GM13977 (cell line): Measurements from ENCODE around the gene ZNF559.

Source experiments
- DNase-seq: peaks from one replicate; pipeline ENCODE4 v3.0.0; 2012; ENCODE audit warnings: low spot score
- CTCF ChIP-seq: IDR thresholded peaks from 2 replicates; pipeline ENCODE4 v1.5.1; 2012; ENCODE audit warnings: mild to moderate bottlenecking, control low read depth; ENCODE audit not compliant: insufficient read depth; ENCODE audit errors: extremely low read depth, missing control alignments
- in situ Hi-C: fragments of 300-500 bp; cut with MboI; formaldehyde crosslinking; loops from one replicate; pipeline ENCODE4 v1.12.0; 2022; ENCODE audit warnings: low sequenced_read_pairs, low pct_unique_long_range_greater_than_20kb, mixed read lengths, inconsistent platforms; ENCODE audit not compliant: unreplicated experiment

Gene ZNF559

DNA sequence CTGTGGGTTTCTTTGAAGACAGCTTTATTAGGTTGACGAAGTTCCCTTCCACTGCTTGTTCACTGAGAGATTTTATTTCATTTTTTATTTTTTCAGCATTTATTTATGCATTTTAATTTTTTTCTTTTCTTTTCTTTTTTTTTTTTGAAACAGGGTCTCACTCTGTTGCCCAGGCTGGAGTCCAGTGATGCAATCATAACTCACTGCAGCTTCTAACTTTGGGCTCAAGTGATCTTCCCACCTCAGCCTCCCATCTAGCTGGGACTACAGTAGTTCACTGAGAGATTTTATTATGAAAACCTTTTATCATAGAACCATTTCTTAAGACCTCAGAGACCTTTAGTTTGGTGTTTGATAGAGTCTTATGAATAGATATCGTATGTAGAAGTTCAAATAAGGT is 28.5 kb downstream of the ZNF559 start:
- no peak for TF ChIP-seq CTCF
- DNase-seq, result no peak
- in situ Hi-C loops, result no loop called here

DNA sequence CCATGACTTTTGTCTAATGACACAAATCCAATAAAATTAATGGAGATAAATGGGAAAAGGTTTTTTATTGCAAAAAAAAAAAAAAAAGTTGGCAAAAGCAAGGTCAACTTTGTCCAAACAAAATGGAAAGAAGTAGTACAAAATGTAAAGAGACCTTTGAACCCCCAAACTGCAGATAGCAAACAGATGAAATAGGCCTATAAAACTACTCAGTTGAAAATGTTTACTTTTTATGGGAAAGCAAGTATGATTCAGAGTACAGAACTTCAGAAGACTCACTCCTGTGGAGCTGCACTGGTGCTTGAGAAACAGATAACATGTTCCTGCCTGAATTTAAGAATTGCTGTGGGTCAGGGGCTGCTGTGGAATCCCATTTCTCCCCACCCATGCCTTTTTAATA is 29.0 kb downstream of the ZNF559 start:
- in situ Hi-C loops, result no loop called here
- no peak for TF ChIP-seq CTCF
- DNase-seq, result no peak

DNA sequence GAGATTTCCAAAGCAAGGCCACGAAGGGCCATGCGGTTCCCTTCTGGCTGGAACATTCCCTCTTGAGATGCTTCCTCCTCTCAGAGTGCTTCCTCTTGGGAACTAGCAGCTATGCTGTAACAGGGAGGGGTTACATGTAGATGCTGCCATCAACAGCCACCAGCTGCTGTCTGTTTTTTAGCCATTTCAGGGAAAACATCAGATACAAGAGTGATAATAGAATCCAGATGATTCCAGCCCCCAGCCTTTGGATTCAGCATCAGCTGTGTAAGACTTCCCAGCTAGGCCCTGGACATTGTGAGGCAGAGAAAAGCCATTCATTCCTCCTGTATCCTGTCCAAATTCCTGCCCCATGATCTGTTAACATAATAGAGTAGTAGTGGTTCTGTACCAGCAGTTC is 30.7 kb downstream of the ZNF559 start:
- in situ Hi-C loops, result no loop called here
- DNase-seq, result no peak
- no peak for TF ChIP-seq CTCF

DNA sequence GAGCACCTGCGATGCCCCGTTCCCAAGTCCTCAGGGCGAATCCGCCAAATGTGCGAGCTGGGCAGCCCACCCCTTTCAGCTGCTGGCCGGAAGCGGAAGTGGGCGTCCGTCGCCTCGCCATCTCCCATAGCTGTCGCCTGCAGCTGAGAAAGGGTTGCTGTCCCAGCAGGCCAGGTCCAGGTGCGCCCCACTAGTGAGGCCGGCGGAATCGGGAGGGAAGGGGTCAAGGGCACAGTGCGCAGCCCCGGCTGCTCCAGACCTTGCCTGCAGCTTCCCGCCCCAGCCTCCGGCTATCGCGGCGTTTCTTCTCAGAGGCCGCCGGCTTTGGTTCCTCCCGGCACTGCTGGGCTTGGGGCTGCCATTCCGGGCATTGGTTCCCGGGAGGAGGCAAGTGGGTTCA is 38.9 kb downstream of the ZNF559 start, which contains the start of gene ZNF177:
Gene ZNF177 (plus strand): TSS at position 109 of the 400 bp plus-strand sequence. CDS start 15,299 bp downstream, outside the sequence.
- in situ Hi-C loops, result no loop called here
- no peak for TF ChIP-seq CTCF
- DNase-seq, result no peak

- no peak for DNase-seq
- in situ Hi-C loops, result no loop called here
- TF ChIP-seq CTCF, result no peak
Measured at GRCh38 chr19:9370738-9371619, 47.0 kb downstream of the ZNF559 start.

DNA sequence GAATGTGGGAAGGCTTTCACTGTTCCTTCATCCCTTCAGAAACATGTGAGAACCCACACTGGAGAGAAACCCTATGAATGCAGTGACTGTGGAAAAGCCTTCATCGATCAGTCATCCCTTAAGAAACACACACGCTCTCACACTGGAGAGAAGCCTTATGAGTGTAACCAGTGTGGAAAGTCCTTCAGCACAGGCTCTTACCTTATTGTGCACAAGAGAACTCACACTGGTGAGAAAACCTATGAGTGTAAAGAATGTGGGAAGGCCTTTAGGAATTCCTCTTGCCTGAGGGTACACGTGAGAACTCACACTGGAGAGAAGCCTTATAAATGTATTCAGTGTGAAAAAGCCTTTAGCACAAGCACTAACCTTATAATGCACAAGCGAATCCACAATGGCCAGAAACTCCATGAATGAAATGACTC is 57.4 kb downstream of the ZNF559 start:
- in situ Hi-C loops, result no loop called here
- TF ChIP-seq CTCF, result no peak
- DNase-seq, result no peak
